Astrocyte (in vitro differentiated cells and primary cell): ENCODE measurements around the gene FGFRL1.

Experiments
- EZH2 ChIP-seq: IDR thresholded peaks from 2 replicates; pipeline ENCODE4 v1.6.1; 2012; ENCODE audit warnings: mild to moderate bottlenecking, low read length, inconsistent platforms; ENCODE audit not compliant: insufficient read depth
- TF ChIP-seq, protein P1 (sequence below): IDR thresholded peaks from 2 replicates; pipeline ENCODE4 v1.5.1; 2011; ENCODE audit warnings: low read depth, mild to moderate bottlenecking, inconsistent platforms, low read length, moderate library complexity; ENCODE audit not compliant: insufficient read depth

DNA sequence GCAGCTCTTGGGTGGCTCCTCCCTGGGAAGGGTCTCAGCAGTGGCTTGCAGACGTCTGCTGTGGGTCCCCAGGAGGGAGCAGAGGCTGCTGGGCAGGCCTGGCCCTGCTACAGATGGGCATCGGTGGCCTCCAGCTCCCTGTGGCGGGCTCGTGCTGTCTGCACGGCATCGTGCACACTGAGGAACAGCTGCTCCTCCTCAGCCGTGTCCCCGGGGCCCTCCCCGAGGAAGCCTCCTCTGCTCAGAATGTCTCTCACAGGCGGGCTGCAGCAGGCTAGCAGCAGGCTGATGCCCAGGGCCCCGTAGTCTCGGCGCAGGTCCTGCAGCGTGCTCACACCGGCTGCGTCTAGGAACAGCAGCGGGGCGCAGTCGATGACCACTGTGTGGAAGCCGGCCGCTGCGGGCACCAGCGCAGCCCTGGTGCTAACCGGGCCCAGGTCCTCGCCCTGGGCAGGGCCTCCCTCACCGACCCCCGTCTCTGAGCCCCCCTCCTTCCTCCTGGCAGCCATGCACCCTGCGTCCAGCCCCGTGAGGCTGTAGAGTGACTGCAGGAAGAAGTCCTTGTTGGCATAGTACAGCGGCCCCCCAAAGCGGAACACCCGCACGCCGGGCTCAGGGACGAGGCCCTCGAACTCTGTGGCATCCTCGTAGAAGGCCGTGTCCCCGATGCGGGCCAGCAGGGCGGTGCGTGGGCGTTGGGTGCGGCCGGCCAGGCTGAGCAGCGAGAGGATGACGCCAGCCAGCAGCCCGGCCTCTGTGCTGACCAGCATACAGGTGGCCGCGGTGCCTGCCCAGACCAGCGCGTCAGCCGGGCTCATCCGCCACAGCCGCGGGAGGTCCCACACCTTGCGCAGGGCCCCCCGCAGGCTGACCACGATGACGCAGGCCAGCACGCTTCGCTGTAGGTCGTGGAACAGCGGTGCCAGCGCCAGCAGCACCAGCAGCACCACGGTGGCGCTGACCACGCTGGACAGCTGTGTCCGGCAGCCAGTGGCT lies 22.4 kb upstream of the FGFRL1 start:
- no peak for TF ChIP-seq EZH2
- TF ChIP-seq, protein P1, sequence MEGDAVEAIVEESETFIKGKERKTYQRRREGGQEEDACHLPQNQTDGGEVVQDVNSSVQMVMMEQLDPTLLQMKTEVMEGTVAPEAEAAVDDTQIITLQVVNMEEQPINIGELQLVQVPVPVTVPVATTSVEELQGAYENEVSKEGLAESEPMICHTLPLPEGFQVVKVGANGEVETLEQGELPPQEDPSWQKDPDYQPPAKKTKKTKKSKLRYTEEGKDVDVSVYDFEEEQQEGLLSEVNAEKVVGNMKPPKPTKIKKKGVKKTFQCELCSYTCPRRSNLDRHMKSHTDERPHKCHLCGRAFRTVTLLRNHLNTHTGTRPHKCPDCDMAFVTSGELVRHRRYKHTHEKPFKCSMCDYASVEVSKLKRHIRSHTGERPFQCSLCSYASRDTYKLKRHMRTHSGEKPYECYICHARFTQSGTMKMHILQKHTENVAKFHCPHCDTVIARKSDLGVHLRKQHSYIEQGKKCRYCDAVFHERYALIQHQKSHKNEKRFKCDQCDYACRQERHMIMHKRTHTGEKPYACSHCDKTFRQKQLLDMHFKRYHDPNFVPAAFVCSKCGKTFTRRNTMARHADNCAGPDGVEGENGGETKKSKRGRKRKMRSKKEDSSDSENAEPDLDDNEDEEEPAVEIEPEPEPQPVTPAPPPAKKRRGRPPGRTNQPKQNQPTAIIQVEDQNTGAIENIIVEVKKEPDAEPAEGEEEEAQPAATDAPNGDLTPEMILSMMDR = no peak
